HG03558 (cell line): Measurements from ENCODE around the gene ADAMTS5.

ENCODE experiments used
- ATAC-seq: cut with Tn5 transposase; IDR thresholded peaks from one replicate; pipeline ENCODE4 v1.9.1; 2021; ENCODE audit warnings: moderate number of reproducible peaks; ENCODE audit not compliant: unreplicated experiment; ENCODE audit errors: extremely low read depth

ADAMTS5 gene

GRCh38 chr21:26949830-26950229 lies 17.1 kb downstream of the ADAMTS5 start:
- ATAC-seq: no peak

- no peak for ATAC-seq
These were observed 18.7 kb downstream of the ADAMTS5 start for GRCh38 chr21:26948194-26948593.

- no peak for ATAC-seq
These were observed 20.0 kb downstream of the ADAMTS5 start for GRCh38 chr21:26946744-26947446.

- ATAC-seq: no peak
These were observed 20.8 kb downstream of the ADAMTS5 start for GRCh38 chr21:26945916-26946675.

- no peak for ATAC-seq
These were observed 23.0 kb downstream of the ADAMTS5 start for GRCh38 chr21:26943921-26944320.

DNA sequence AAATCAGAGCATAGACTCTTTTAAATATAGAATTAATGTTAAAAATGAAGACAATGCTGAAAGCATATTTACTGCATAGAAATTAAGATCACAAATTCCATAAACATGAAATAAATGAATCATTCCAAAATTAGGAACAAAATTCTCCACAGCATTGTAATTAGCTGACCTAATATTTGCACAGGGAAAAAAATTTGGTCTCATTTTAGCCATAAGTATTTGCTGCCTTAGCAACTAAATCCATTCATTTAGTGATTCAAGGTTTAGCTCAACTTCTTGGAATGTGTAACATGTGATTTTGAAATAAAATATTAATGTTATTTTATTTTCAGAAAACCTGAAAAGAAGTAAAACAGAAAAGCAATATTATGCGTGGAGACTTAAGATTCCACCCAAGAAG lies 25.5 kb downstream of the ADAMTS5 start:
- no peak for ATAC-seq

DNA sequence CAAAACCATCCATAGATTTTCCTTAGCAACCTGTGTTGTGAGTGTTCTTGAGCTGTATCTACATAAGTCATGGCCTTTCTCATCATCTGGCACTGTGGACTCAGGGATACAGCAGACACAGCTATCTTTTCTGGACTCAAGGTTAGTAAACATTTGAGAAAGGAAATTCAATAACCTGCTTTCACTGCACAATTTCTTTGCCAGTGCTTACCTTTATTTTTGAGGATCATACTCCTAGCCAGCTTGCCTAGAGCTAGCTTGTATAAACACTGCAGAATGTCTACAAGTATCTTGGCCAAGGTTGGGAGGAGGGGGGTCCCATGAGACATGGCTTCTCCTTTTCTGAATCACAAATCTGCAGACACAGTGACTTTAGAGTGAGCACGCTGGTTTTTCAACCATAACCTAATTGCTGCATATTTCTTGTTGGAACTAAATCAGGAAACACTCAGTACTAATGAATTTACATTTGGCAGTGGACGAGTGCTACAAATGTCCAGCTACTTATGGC lies 27.2 kb downstream of the ADAMTS5 start:
- ATAC-seq: no peak

- no peak for ATAC-seq
These were observed 30.2 kb downstream of the ADAMTS5 start for GRCh38 chr21:26936641-26937040.

DNA sequence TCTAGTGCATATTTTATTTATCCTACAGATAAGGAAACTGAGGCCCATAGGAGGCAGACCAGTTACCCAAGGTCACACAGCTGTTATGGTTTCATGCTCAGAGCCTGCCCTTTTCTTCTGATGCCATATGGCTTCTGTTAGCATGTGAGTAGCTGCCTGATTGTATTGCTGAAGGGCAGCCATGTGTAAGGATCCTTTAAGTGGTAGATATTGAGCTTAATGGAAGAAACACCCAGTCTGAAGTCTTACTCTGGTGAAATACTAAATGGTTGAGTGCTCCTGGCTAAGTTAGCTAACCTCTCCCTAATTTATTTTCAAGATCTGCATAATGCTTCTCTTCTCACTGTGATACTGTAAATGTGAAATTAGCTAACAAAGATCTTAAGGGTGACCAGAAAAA lies 30.9 kb downstream of the ADAMTS5 start:
- no peak for ATAC-seq

GRCh38 chr21:26934383-26934782 lies 32.5 kb downstream of the ADAMTS5 start:
- no peak for ATAC-seq

DNA sequence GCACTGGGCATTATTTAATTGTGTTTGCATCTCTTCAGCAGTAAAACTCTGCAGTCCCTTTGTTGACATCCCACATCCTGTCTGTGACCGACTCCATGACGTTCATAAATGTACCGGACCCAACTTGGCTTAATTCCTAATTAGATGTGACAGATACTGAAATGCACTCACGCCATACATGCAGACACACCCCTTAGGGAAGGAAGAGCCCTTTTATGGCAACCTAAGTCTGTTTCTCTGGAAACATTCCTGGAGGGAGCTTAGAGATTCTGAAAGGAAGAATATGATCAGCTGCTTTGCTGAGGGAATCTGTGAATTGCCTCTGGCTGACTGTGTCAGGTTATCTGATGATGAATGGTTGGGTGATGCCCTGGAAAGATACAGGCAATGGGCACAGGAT lies 33.4 kb downstream of the ADAMTS5 start:
- ATAC-seq: no peak

- ATAC-seq: no peak
These were observed 41.3 kb downstream of the ADAMTS5 start for GRCh38 chr21:26925636-26926035.

- no peak for ATAC-seq
These were observed 41.8 kb downstream of the ADAMTS5 start for GRCh38 chr21:26925122-26925521.

GRCh38 chr21:26923986-26924385 lies 42.9 kb downstream of the ADAMTS5 start:
- ATAC-seq: no peak

GRCh38 chr21:26920055-26920454 lies 46.8 kb downstream of the ADAMTS5 start:
- ATAC-seq: no peak

GRCh38 chr21:26918323-26919079 lies 48.4 kb downstream of the ADAMTS5 start:
- ATAC-seq: no peak

DNA sequence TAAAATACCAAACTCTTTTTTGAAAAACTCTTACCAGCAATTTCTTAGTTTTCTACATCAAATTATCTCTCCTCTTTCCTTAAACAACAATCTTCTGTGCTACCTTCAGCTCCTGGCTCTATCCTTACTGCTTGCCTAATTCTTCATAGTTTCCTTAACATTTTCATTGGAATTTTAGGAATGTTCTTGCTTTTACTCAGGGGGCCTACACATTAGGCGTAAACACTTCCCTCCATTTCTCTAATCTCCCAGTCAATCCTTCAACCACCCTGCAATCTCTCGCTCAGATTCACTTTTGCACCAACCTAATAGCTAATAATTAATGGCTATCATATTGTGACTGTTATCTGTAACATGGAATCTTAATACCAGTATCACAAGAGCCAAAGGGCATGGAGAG lies 50.1 kb downstream of the ADAMTS5 start:
- no peak for ATAC-seq

- ATAC-seq: no peak
These were observed 52.3 kb downstream of the ADAMTS5 start for GRCh38 chr21:26914557-26914956.

- ATAC-seq: no peak
These were observed 54.4 kb downstream of the ADAMTS5 start for GRCh38 chr21:26912466-26912865.

DNA sequence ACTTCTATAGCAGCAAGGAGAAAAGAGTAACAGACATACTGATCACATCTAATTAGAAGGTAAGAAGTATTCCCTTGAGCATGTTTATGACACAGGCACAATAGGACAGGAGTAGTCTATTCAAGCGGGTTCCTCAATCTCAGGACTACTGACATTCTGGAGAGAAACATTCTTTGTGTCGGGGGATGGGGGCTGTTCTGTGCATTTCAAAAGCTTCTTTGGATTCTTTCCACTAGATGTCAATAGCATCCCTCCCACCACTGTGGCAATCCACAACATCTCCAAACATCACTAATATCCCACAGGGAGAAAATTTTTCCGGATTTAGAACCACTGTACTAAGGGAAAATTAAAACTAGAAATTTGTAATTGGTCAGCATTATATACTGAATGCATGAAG lies 56.9 kb downstream of the ADAMTS5 start:
- no peak for ATAC-seq

GRCh38 chr21:26900980-26901379 lies 65.9 kb downstream of the ADAMTS5 start:
- ATAC-seq: no peak
